Neural progenitor cell (in vitro differentiated cells): Measurements from ENCODE around the gene SLC39A1. TPM values are rescaled to one million over a fixed set of nuclear protein-coding genes. Genes with fewer than 3 reads are reported as not detected.
"Not testable (repeated sequence)": the region's sequence is repeated elsewhere in the genome, so short reads cannot be mapped to it uniquely, and the experiment has no call there.

Experiments used
- DNase-seq: peaks from one replicate; pipeline ENCODE4 v3.0.0-alpha.2; 2016; ENCODE audit warnings: low spot score
- H2AFZ ChIP-seq: fragments of 200-600 bp; sonication (generic); replicated peaks from 2 replicates; pipeline ENCODE4 v1.6.1; 2016; ENCODE audit warnings: antibody characterized with exemption
- H3F3A ChIP-seq: fragments of 200-600 bp; sonication (generic); 2 replicates; pipeline ENCODE4 v1.6.1; 2016; ENCODE audit warnings: antibody characterized with exemption, low read depth
- H3K27ac ChIP-seq: fragments of 200-600 bp; sonication (generic); 2 replicates; pipeline ENCODE4 v1.5.1; 2016; ENCODE audit warnings: mild to moderate bottlenecking
- H3K27me3 ChIP-seq: fragments of 200-600 bp; sonication (generic); 2 replicates; pipeline ENCODE4 v1.6.1; 2016; ENCODE audit warnings: mild to moderate bottlenecking, moderate library complexity
- H3K36me3 ChIP-seq: fragments of 200-600 bp; sonication (generic); 2 replicates; pipeline ENCODE4 v1.5.1; 2016
- H3K4me1 ChIP-seq: fragments of 200-600 bp; sonication (generic); 2 replicates; pipeline ENCODE4 v1.6.1; 2016; ENCODE audit warnings: mixed run types
- H3K4me2 ChIP-seq: fragments of 200-600 bp; sonication (generic); 2 replicates; pipeline ENCODE4 v1.6.1; 2016
- H3K4me3 ChIP-seq: fragments of 200-600 bp; sonication (generic); 2 replicates; pipeline ENCODE4 v1.5.1; 2016
- H3K79me2 ChIP-seq: fragments of 200-600 bp; sonication (generic); 2 replicates; pipeline ENCODE4 v1.6.1; 2016; ENCODE audit warnings: low read depth
- H3K9ac ChIP-seq: fragments of 200-600 bp; sonication (generic); 2 replicates; pipeline ENCODE4 v1.6.1; 2016
- H3K9me3 ChIP-seq: fragments of 200-600 bp; sonication (generic); 2 replicates; pipeline ENCODE4 v1.5.1; 2016; ENCODE audit warnings: low read depth
- H4K20me1 ChIP-seq: fragments of 200-600 bp; sonication (generic); 2 replicates; pipeline ENCODE4 v1.6.1; 2016; ENCODE audit warnings: low read depth
- H3K27ac Mint-ChIP-seq: 3 replicates; pipeline ENCODE4 v1.8.0; 2021; ENCODE audit warnings: mixed read lengths
- H3K27me3 Mint-ChIP-seq: 2 replicates; pipeline ENCODE4 v1.8.0; 2022; ENCODE audit warnings: low read depth, mild to moderate bottlenecking, inconsistent platforms, moderate library complexity, mixed read lengths; ENCODE audit not compliant: insufficient read depth
- H3K36me3 Mint-ChIP-seq: 3 replicates; pipeline ENCODE4 v1.8.0; 2021; ENCODE audit warnings: mixed read lengths
- H3K4me1 Mint-ChIP-seq: 3 replicates; pipeline ENCODE4 v1.8.0; 2021; ENCODE audit warnings: mixed read lengths
- H3K4me3 Mint-ChIP-seq: 3 replicates; pipeline ENCODE4 v1.8.0; 2021; ENCODE audit warnings: mild to moderate bottlenecking, moderate library complexity, mixed read lengths
- H3K9me3 Mint-ChIP-seq: 3 replicates; pipeline ENCODE4 v1.8.0; 2020; ENCODE audit warnings: mixed read lengths
- EZH2 ChIP-seq: fragments of 200-600 bp; sonication (generic); IDR thresholded peaks from 2 replicates; pipeline ENCODE4 v1.6.1; 2017; ENCODE audit warnings: antibody characterized with exemption, mild to moderate bottlenecking, moderate library complexity
- EZH2phosphoT487 ChIP-seq: fragments of 200-600 bp; sonication (generic); IDR thresholded peaks from 2 replicates; pipeline ENCODE4 v1.6.1; 2017; ENCODE audit warnings: antibody characterized with exemption
- microRNA-seq: library from miRNA; unstranded; fragments of <30 nt; microRNA quantifications from one replicate; pipeline ENCODE4, GENCODE V29; 2016
- small RNA-seq: library from RNA; depleted of rRNA; stranded (forward); fragments of <200 nt; gene quantifications from one replicate; pipeline ENCODE3, GENCODE V24; 2015
- total RNA-seq: library from RNA; depleted of rRNA; stranded (reverse); fragments of >200 nt; gene quantifications from 2 replicates; pipeline ENCODE4 v1.2.3, GENCODE V29; 2015; ENCODE audit warnings: low replicate concordance
- TF ChIP-seq, protein P1 (sequence below): fragments of 200-600 bp; sonication (generic); IDR thresholded peaks from 2 replicates; pipeline ENCODE4 v1.5.1; 2017; ENCODE audit warnings: antibody characterized with exemption, mild to moderate bottlenecking

Gene SLC39A1
- total RNA-seq, 1 donor from 2014 or later: 73.2 TPM

DNA sequence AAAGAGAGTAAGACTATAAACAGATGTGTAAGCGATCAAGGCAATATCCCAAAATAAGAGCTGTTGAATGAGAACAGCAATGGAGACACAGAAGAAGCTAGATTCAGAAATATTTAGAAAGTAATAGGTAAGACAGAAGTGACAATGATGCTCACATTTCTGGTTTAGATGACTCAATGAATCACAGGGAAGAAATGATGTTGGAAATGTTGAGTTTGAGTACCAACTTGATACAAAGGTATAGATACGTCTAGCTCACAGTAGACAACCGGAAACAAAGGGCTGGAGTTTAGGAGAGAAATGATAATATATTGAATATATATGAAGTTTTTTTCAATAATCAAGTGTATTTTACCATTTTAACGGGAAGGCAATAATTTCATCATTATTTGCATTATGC lies 47.0 kb downstream of the SLC39A1 start:
- Mint-ChIP-seq H3K27me3 (peaks cover 2% of the 10 kb centered on the region), H3K9me3 (peaks cover 4% of the 10 kb centered on the region), H3K36me3 (peaks cover 11% of the 10 kb centered on the region), H3K27ac (no peak overlapping the region), H3K4me3 (no peak overlapping the region), H3K4me1 (peaks cover 26% of the 10 kb centered on the region)
- Histone ChIP-seq H3K36me3 (no peaks in the 10 kb centered on the region), H3F3A (no peaks in the 10 kb centered on the region), H4K20me1 (peaks cover 100% of the 10 kb centered on the region), H3K4me2 (no peak overlapping the region), H3K27me3 (no peaks in the 10 kb centered on the region), H3K9me3 (no peaks in the 10 kb centered on the region), H3K4me3 (no peak overlapping the region), H3K27ac (no peak overlapping the region), H3K79me2 (peaks cover 100% of the 10 kb centered on the region), H3K9ac (no peak overlapping the region), H3K4me1 (peaks cover 19% of the 10 kb centered on the region), H2AFZ (no peak overlapping the region)
- DNase-seq: no peak
- TF ChIP-seq EZH2: no peak
- TF ChIP-seq EZH2phosphoT487: no peak
- TF ChIP-seq, protein P1, sequence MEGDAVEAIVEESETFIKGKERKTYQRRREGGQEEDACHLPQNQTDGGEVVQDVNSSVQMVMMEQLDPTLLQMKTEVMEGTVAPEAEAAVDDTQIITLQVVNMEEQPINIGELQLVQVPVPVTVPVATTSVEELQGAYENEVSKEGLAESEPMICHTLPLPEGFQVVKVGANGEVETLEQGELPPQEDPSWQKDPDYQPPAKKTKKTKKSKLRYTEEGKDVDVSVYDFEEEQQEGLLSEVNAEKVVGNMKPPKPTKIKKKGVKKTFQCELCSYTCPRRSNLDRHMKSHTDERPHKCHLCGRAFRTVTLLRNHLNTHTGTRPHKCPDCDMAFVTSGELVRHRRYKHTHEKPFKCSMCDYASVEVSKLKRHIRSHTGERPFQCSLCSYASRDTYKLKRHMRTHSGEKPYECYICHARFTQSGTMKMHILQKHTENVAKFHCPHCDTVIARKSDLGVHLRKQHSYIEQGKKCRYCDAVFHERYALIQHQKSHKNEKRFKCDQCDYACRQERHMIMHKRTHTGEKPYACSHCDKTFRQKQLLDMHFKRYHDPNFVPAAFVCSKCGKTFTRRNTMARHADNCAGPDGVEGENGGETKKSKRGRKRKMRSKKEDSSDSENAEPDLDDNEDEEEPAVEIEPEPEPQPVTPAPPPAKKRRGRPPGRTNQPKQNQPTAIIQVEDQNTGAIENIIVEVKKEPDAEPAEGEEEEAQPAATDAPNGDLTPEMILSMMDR: no peak

GRCh38 chr1:153912349-153912748 lies 51.0 kb downstream of the SLC39A1 start:
- Histone ChIP-seq H3F3A (no peaks in the 10 kb centered on the region), H3K9ac (no peak overlapping the region), H3K4me3 (no peak overlapping the region), H4K20me1 (peaks cover 89% of the 10 kb centered on the region), H3K36me3 (no peaks in the 10 kb centered on the region), H3K4me2 (no peak overlapping the region), H3K9me3 (no peaks in the 10 kb centered on the region), H3K79me2 (peaks cover 100% of the 10 kb centered on the region), H2AFZ (no peak overlapping the region), H3K27ac (no peak overlapping the region), H3K4me1 (no peaks in the 10 kb centered on the region), H3K27me3 (no peaks in the 10 kb centered on the region)
- no peak for TF ChIP-seq EZH2phosphoT487
- TF ChIP-seq, protein P1: no peak
- TF ChIP-seq EZH2: no peak
- Mint-ChIP-seq H3K36me3 (peaks cover 17% of the 10 kb centered on the region), H3K4me3 (no peak overlapping the region), H3K4me1 (no peaks in the 10 kb centered on the region), H3K27ac (no peak overlapping the region), H3K9me3 (peaks cover 6% of the 10 kb centered on the region), H3K27me3 (peaks cover 2% of the 10 kb centered on the region)
- DNase-seq: no peak

GRCh38 chr1:153910560-153910959 lies 52.8 kb downstream of the SLC39A1 start:
- DNase-seq, H3K9me3 ChIP-seq, H3K36me3 ChIP-seq, H3K4me2 ChIP-seq, H3K9ac ChIP-seq, H3K27ac ChIP-seq, H3K4me3 Mint-ChIP-seq, H3K27me3 ChIP-seq, H3K4me3 ChIP-seq, H3K27me3 Mint-ChIP-seq, H2AFZ ChIP-seq, H3K27ac Mint-ChIP-seq, H3K4me1 Mint-ChIP-seq, H3K4me1 ChIP-seq, H3F3A ChIP-seq, H3K9me3 Mint-ChIP-seq: not testable (repeated sequence)
- peaks cover 19% of the 10 kb centered on the region for H3K36me3 Mint-ChIP-seq
- Histone ChIP-seq H3K79me2 (peaks cover 100% of the 10 kb centered on the region), H4K20me1 (peaks cover 83% of the 10 kb centered on the region)

Small RNA genes lying within 50 kb of the gene (microRNA-seq; reads per million reads assigned to microRNA genes)
- gene MIR6737: not detected

Small RNA genes lying within 50 kb of the gene (small RNA-seq; reads per million reads assigned to genes)
- 0.07 reads per million for gene MIR6737

Other genes starting within 250 kb of the SLC39A1 start
- 45.1 and 58.8 TPM in 2 replicates for gene INTS3, start 235.5 kb downstream of the SLC39A1 start, total RNA-seq
- gene SLC27A3, start 188.1 kb downstream of the SLC39A1 start, total RNA-seq: 8.2 and 10.1 TPM in 2 replicates
- gene GATAD2B, start 40.6 kb downstream of the SLC39A1 start, total RNA-seq: 14.8 and 16.8 TPM in 2 replicates
- gene DENND4B, start 16.8 kb downstream of the SLC39A1 start, total RNA-seq: 2.7 and 11.6 TPM in 2 replicates
- 6.7 and 14.2 TPM in 2 replicates for gene CRTC2, start 4.9 kb downstream of the SLC39A1 start, total RNA-seq
- gene CREB3L4, start 4.4 kb upstream of the SLC39A1 start, total RNA-seq: 33.8 and 39.7 TPM in 2 replicates
- gene JTB, start 14.1 kb upstream of the SLC39A1 start, total RNA-seq: 47.7 and 94.7 TPM in 2 replicates
- gene RAB13, start 22.8 kb upstream of the SLC39A1 start, total RNA-seq: 14.3 and 15.1 TPM in 2 replicates
- gene RPS27, start 27.2 kb upstream of the SLC39A1 start, total RNA-seq: 3,368 and 3,415 TPM in 2 replicates
- gene NUP210L, start 191.5 kb upstream of the SLC39A1 start, total RNA-seq: not detected in 2 replicates
- gene TPM3, start 228.6 kb upstream of the SLC39A1 start, total RNA-seq: 408 and 596 TPM in 2 replicates
- not detected in 2 replicates for gene CFAP141, start 242.8 kb upstream of the SLC39A1 start, total RNA-seq